ENCODE data around the gene SLC30A2. TPM values are rescaled to one million over a fixed set of nuclear protein-coding genes. Genes with fewer than 3 reads are reported as not detected.
A peak's percentile ranks its signal among the peaks of the same experiment; 100 is the strongest.

SLC30A2 gene
- total RNA-seq, 2 experiments from 2014 or later, result not detected

GRCh38 chr1:26037904-26038303 is 8.0 kb downstream of the SLC30A2 start:
- CTCF ChIA-PET, result interaction anchor here (0.7 to 0.9 kb wide), 3 partner anchors 126 to 290 kb away, joined by 3 to 5 read pairs (median 4); no protein-coding TSS in a partner anchor
- Mint-ChIP-seq H3K9me3 (ENCODE audit: low read depth) (no peaks in the 10 kb centered on the region), H3K36me3 (ENCODE audit: low read depth) (no peaks in the 10 kb centered on the region), H3K27ac (no peak overlapping the region), H3K27me3 (peaks cover 6% of the 10 kb centered on the region), H3K4me3 (no peak overlapping the region), H3K4me1 (peaks cover 13% of the 10 kb centered on the region)
- POLR2A ChIA-PET, result no interaction called here
- ATAC-seq, result no peak
- intact Hi-C loops (cut with DNase I, micrococcal nuclease), result loop anchor here (5.0 kb wide), 3 partner anchors 109 to 279 kb away; partner anchors contain the start of genes C1orf232 (in 1 of the 2), CD52 (in 1 of the 2) and ZNF593 (in 1 of the 2)
- no peak for DNase-seq

- ATAC-seq (no peak), DNase-seq (no peak)
- ChIA-PET POLR2A (no interaction called here), CTCF (interaction anchor here (0.5 to 2.0 kb wide), 20 partner anchors 10 to 301 kb away, joined by 3 to 20 read pairs (median 4); partner anchors contain the start of genes CEP85, PAFAH2 and ZNF593)
- Mint-ChIP-seq H3K36me3 (ENCODE audit: low read depth) (no peaks in the 10 kb centered on the region), H3K27ac (no peak overlapping the region), H3K4me1 (peaks cover 13% of the 10 kb centered on the region), H3K9me3 (ENCODE audit: low read depth) (no peaks in the 10 kb centered on the region), H3K27me3 (peaks cover 6% of the 10 kb centered on the region), H3K4me3 (no peak overlapping the region)
- intact Hi-C loops (cut with DNase I, micrococcal nuclease), result loop anchor here (1.0 to 5.0 kb wide), 5 partner anchors 108 to 280 kb away; partner anchors contain the start of genes C1orf232 (in 1 of the 2), CD52 (in 1 of the 2) and ZNF593 (in 1 of the 2)
Measured at GRCh38 chr1:26036756-26037281, 9.1 kb downstream of the SLC30A2 start.

- Mint-ChIP-seq H3K27me3 (peaks cover 6% of the 10 kb centered on the region), H3K9me3 (ENCODE audit: low read depth) (no peaks in the 10 kb centered on the region), H3K36me3 (ENCODE audit: low read depth) (no peaks in the 10 kb centered on the region), H3K27ac (peak overlapping the region; percentile 78), H3K4me1 (peaks cover 13% of the 10 kb centered on the region), H3K4me3 (peak overlapping the region; percentile 80)
- DNase-seq (peak; percentile 86), ATAC-seq (peak; percentile 76)
- ChIA-PET POLR2A (no interaction called here), CTCF (interaction anchor here (0.5 to 2.4 kb wide), 25 partner anchors 9 to 377 kb away, joined by 3 to 20 read pairs (median 4); partner anchors contain the start of genes CEP85, PAFAH2 and ZNF593)
- intact Hi-C loops (cut with DNase I, micrococcal nuclease), result loop anchor here (1.0 to 5.0 kb wide), 11 partner anchors 38 to 281 kb away; partner anchors contain the start of genes ZNF593 (in 2 of the 2), C1orf232 (in 1 of the 2), CD52 (in 1 of the 2) and CEP85 (in 1 of the 2)
Measured at GRCh38 chr1:26035959-26036755, 9.8 kb downstream of the SLC30A2 start.

GRCh38 chr1:26035203-26035958 is 10.5 kb downstream of the SLC30A2 start:
- DNase-seq, result peak; percentile 97
- no peaks in the 10 kb centered on the region for H3K36me3 Mint-ChIP-seq (ENCODE audit: low read depth)
- intact Hi-C loops (cut with DNase I, micrococcal nuclease), result loop anchor here (1.0 to 5.0 kb wide), 9 partner anchors 37 to 282 kb away; partner anchors contain the start of genes ZNF593 (in 2 of the 2), C1orf232 (in 1 of the 2), CD52 (in 1 of the 2) and CEP85 (in 1 of the 2)
- ChIA-PET CTCF (interaction anchor here (0.7 to 2.4 kb wide), 27 partner anchors 8 to 412 kb away, joined by 3 to 20 read pairs (median 4); partner anchors contain the start of genes CEP85, PAFAH2, SLC30A2 and ZNF593), POLR2A (no interaction called here)
- H3K4me3 Mint-ChIP-seq, result peak overlapping the region; percentile 80
- H3K4me1 Mint-ChIP-seq, result peaks cover 13% of the 10 kb centered on the region
- H3K9me3 Mint-ChIP-seq (ENCODE audit: low read depth), result no peaks in the 10 kb centered on the region
- peak; percentile 98 for ATAC-seq
- H3K27ac Mint-ChIP-seq, result peak overlapping the region; percentile 78
- peaks cover 6% of the 10 kb centered on the region for H3K27me3 Mint-ChIP-seq

GRCh38 chr1:26034504-26035202 is 11.3 kb downstream of the SLC30A2 start:
- Mint-ChIP-seq H3K36me3 (ENCODE audit: low read depth) (no peaks in the 10 kb centered on the region), H3K9me3 (ENCODE audit: low read depth) (no peaks in the 10 kb centered on the region), H3K4me3 (peak overlapping the region; percentile 80), H3K27me3 (peaks cover 6% of the 10 kb centered on the region), H3K27ac (no peak overlapping the region), H3K4me1 (peaks cover 13% of the 10 kb centered on the region)
- ATAC-seq, result no peak
- POLR2A ChIA-PET, result no interaction called here
- CTCF ChIA-PET, result interaction anchor here (0.5 to 2.4 kb wide), 23 partner anchors 10 to 1044 kb away, joined by 3 to 10 read pairs (median 3); partner anchors contain the start of genes SLC30A2 and ZNF593
- intact Hi-C loops (cut with DNase I, micrococcal nuclease), result loop anchor here (1.0 to 5.0 kb wide), 9 partner anchors 36 to 283 kb away; partner anchors contain the start of genes ZNF593 (in 2 of the 2), C1orf232 (in 1 of the 2), CD52 (in 1 of the 2) and CEP85 (in 1 of the 2)
- no peak for DNase-seq

GRCh38 chr1:26032656-26033357 is 13.1 kb downstream of the SLC30A2 start:
- ChIA-PET POLR2A (no interaction called here), CTCF (interaction anchor here (0.7 to 0.9 kb wide), 4 partner anchors 41 to 232 kb away, joined by 3 to 4 read pairs (median 4); partner anchors contain the start of gene C1orf232)
- ATAC-seq (no peak), DNase-seq (no peak)
- peaks cover 6% of the 10 kb centered on the region for H3K27me3 Mint-ChIP-seq
- peaks cover 13% of the 10 kb centered on the region for H3K4me1 Mint-ChIP-seq
- intact Hi-C loops (cut with DNase I, micrococcal nuclease), result no loop called here
- H3K9me3 Mint-ChIP-seq (ENCODE audit: low read depth), result no peaks in the 10 kb centered on the region
- H3K4me3 Mint-ChIP-seq, result no peak overlapping the region
- no peak overlapping the region for H3K27ac Mint-ChIP-seq
- no peaks in the 10 kb centered on the region for H3K36me3 Mint-ChIP-seq (ENCODE audit: low read depth)

GRCh38 chr1:26031611-26032220 is 14.2 kb downstream of the SLC30A2 start:
- Mint-ChIP-seq H3K4me3 (no peak overlapping the region), H3K4me1 (peaks cover 13% of the 10 kb centered on the region), H3K27ac (no peak overlapping the region), H3K36me3 (ENCODE audit: low read depth) (no peaks in the 10 kb centered on the region), H3K27me3 (peaks cover 6% of the 10 kb centered on the region), H3K9me3 (ENCODE audit: low read depth) (no peaks in the 10 kb centered on the region)
- ATAC-seq (no peak), DNase-seq (no peak)
- intact Hi-C loops (cut with DNase I, micrococcal nuclease), result no loop called here
- ChIA-PET POLR2A (no interaction called here), CTCF (interaction anchor here (0.9 kb wide), 2 partner anchors 42 to 137 kb away, joined by 3 to 4 read pairs; partner anchors contain the start of gene C1orf232)

GRCh38 chr1:26031196-26031595 is 14.7 kb downstream of the SLC30A2 start:
- ATAC-seq, result no peak
- Mint-ChIP-seq H3K9me3 (ENCODE audit: low read depth) (no peaks in the 10 kb centered on the region), H3K36me3 (ENCODE audit: low read depth) (no peaks in the 10 kb centered on the region), H3K27me3 (peaks cover 6% of the 10 kb centered on the region), H3K27ac (no peak overlapping the region), H3K4me1 (peaks cover 9% of the 10 kb centered on the region), H3K4me3 (no peak overlapping the region)
- ChIA-PET CTCF (no interaction called here), POLR2A (no interaction called here)
- intact Hi-C loops (cut with DNase I, micrococcal nuclease), result no loop called here
- DNase-seq, result no peak

- Mint-ChIP-seq H3K9me3 (ENCODE audit: low read depth) (no peaks in the 10 kb centered on the region), H3K27ac (no peak overlapping the region), H3K27me3 (peaks cover 6% of the 10 kb centered on the region), H3K4me1 (peaks cover 6% of the 10 kb centered on the region), H3K36me3 (ENCODE audit: low read depth) (no peaks in the 10 kb centered on the region), H3K4me3 (no peak overlapping the region)
- DNase-seq (no peak), ATAC-seq (no peak)
- intact Hi-C loops (cut with DNase I, micrococcal nuclease), result no loop called here
- CTCF ChIA-PET, result interaction anchor here (0.7 to 1.0 kb wide), 2 partner anchors 55 to 198 kb away, joined by 3 read pairs; no protein-coding TSS in a partner anchor
- POLR2A ChIA-PET, result no interaction called here
Measured at GRCh38 chr1:26029864-26030481, 15.9 kb downstream of the SLC30A2 start.
